Measurements from ENCODE around the gene PATE2. TPM values are rescaled to one million over a fixed set of nuclear protein-coding genes. Genes with fewer than 3 reads are reported as not detected.

The PATE2 gene
- polyA plus RNA-seq, 1 donor (not counting 4 experiments of a cell fraction or from before 2014, with no cell fraction given) = not detected

DNA sequence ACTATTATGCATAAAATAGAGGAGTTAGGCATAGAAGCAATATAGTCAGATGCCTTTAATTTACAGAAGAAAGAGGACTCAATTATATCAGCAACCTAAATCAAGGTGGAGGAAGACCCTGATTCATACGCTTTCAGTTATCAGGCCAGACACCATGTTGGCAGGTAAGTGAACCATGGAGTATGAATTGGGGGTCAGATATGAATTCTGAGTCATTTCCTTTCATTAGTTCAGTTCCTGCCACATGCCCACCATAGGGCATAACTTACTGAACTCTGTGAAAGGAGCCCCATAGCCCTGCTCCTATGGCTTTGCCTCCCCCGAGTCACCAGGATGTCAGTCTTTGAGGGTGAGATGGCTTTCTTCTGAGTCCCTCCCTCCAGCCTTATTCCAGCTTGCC is 15.1 kb downstream of the PATE2 start:
- H3K4me3 ChIP-seq (ENCODE audit: control insufficient read depth in 2 of 3, extremely low read depth in 1 of 3, insufficient read depth in 2 of 3, low read depth in 1 of 3, low read length in 3 of 3) = no peak overlapping the region
- no peak for TF ChIP-seq CTCF (optimal IDR thresholded peaks at IDR 0.05 in 1 of 3, IDR thresholded peaks at IDR 0.05 in 1 of 3, conservative IDR thresholded peaks at IDR 0.05 in 1 of 3; ENCODE audit: extremely low read depth in 1 of 3, insufficient read depth in 2 of 3, low read length in 3 of 3)
- no peak for TF ChIP-seq EZH2 (IDR thresholded peaks at IDR 0.05; ENCODE audit: low read length)
- H2AFZ ChIP-seq (ENCODE audit: control insufficient read depth, low read length) = no peak overlapping the region
- no peak overlapping the region for H3K4me2 ChIP-seq (ENCODE audit: control insufficient read depth, extremely low read depth, insufficient read depth, low read depth, low read length)
- H3K9me1 ChIP-seq (ENCODE audit: control insufficient read depth, extremely low read depth, insufficient read depth, low read length) = no peaks in the 10 kb centered on the region
- dilution Hi-C loops (cut with MboI; ENCODE audit: extremely low pct_ligation_motif_present, low sequenced_read_pairs) = no loop called here
- H3K9ac ChIP-seq (ENCODE audit: control insufficient read depth, extremely low read depth, insufficient read depth, low read length) = no peak overlapping the region
- H3K79me2 ChIP-seq (ENCODE audit: control insufficient read depth, insufficient read depth, low read length) = no peaks in the 10 kb centered on the region
- H4K20me1 ChIP-seq (ENCODE audit: control insufficient read depth, extremely low read depth, insufficient read depth, low read length) = no peaks in the 10 kb centered on the region
- no peaks in the 10 kb centered on the region for H3K4me1 ChIP-seq (ENCODE audit: control insufficient read depth, extremely low read depth, insufficient read depth, low read length)
- DNase-seq (ENCODE audit: low read depth, low spot score) (no peak), FAIRE-seq (no peak)
- no peaks in the 10 kb centered on the region for H3K36me3 ChIP-seq (ENCODE audit: control insufficient read depth in 2 of 2, extremely low read depth in 1 of 2, insufficient read depth in 2 of 2, low read length in 2 of 2)
- H3K27me3 ChIP-seq (ENCODE audit: control insufficient read depth, extremely low read depth, insufficient read depth, low read length) = no peaks in the 10 kb centered on the region
- no peaks in the 10 kb centered on the region for H3K9me3 ChIP-seq (ENCODE audit: control insufficient read depth, low read depth, low read length)
- H3K27ac ChIP-seq (ENCODE audit: control insufficient read depth, insufficient read depth, low read length) = no peak overlapping the region

GRCh38 chr11:125762445-125762844 is 16.2 kb downstream of the PATE2 start:
- Histone ChIP-seq H2AFZ (ENCODE audit: control insufficient read depth, low read length) (no peak overlapping the region), H3K4me1 (ENCODE audit: control insufficient read depth, extremely low read depth, insufficient read depth, low read length) (no peaks in the 10 kb centered on the region), H3K4me3 (ENCODE audit: control insufficient read depth in 2 of 3, extremely low read depth in 1 of 3, insufficient read depth in 2 of 3, low read depth in 1 of 3, low read length in 3 of 3) (no peak overlapping the region), H3K36me3 (ENCODE audit: control insufficient read depth in 2 of 2, extremely low read depth in 1 of 2, insufficient read depth in 2 of 2, low read length in 2 of 2) (no peaks in the 10 kb centered on the region), H3K27me3 (ENCODE audit: control insufficient read depth, extremely low read depth, insufficient read depth, low read length) (no peaks in the 10 kb centered on the region), H3K4me2 (ENCODE audit: control insufficient read depth, extremely low read depth, insufficient read depth, low read depth, low read length) (no peak overlapping the region), H3K9ac (ENCODE audit: control insufficient read depth, extremely low read depth, insufficient read depth, low read length) (no peak overlapping the region), H3K27ac (ENCODE audit: control insufficient read depth, insufficient read depth, low read length) (no peak overlapping the region), H3K79me2 (ENCODE audit: control insufficient read depth, insufficient read depth, low read length) (no peaks in the 10 kb centered on the region), H4K20me1 (ENCODE audit: control insufficient read depth, extremely low read depth, insufficient read depth, low read length) (no peaks in the 10 kb centered on the region), H3K9me3 (ENCODE audit: control insufficient read depth, low read depth, low read length) (no peaks in the 10 kb centered on the region), H3K9me1 (ENCODE audit: control insufficient read depth, extremely low read depth, insufficient read depth, low read length) (no peaks in the 10 kb centered on the region)
- FAIRE-seq (no peak), DNase-seq (ENCODE audit: low read depth, low spot score) (no peak)
- TF ChIP-seq CTCF (optimal IDR thresholded peaks at IDR 0.05 in 1 of 3, IDR thresholded peaks at IDR 0.05 in 1 of 3, conservative IDR thresholded peaks at IDR 0.05 in 1 of 3; ENCODE audit: extremely low read depth in 1 of 3, insufficient read depth in 2 of 3, low read length in 3 of 3) (no peak), EZH2 (IDR thresholded peaks at IDR 0.05; ENCODE audit: low read length) (no peak)
- dilution Hi-C loops (cut with MboI; ENCODE audit: extremely low pct_ligation_motif_present, low sequenced_read_pairs) = no loop called here

Measured in keratinocyte (primary cell).